CD4-positive, alpha-beta T cell (primary cell): ENCODE measurements around the gene CFAP73. TPM values are rescaled to one million over a fixed set of nuclear protein-coding genes. Genes with fewer than 3 reads are reported as not detected.

ENCODE experiments used
- ATAC-seq: fragments of 200-7000 bp; cut with Tn5 transposase; one replicate; pipeline ENCODE4 v1.10.0; 2022; ENCODE audit warnings: mild to moderate bottlenecking; ENCODE audit not compliant: poor library complexity
- CTCF ChIA-PET: fragments of 350-600 bp; sonication (Branson Sonifier 250); formaldehyde crosslinking; loops from one replicate; lab custom pipeline; 2021; ENCODE audit warnings: antibody characterized with exemption, inconsistent platforms; lab: Charles Lee
- POLR2A ChIA-PET: fragments of 350-600 bp; sonication (Branson Sonifier 250); formaldehyde crosslinking; loops from one replicate; lab custom pipeline; 2021; ENCODE audit warnings: antibody characterized with exemption, inconsistent platforms; lab: Charles Lee
- DNase-seq, 14 experiments: peaks; one replicate each; pipeline ENCODE4 v3.0.0-alpha.2; 2013 to 2020; ENCODE audit warnings: mixed read lengths in 2 of 14
- H3K27ac ChIP-seq, 2 donors: one replicate each; pipeline versions ENCODE4 v1.5.1 to v1.7.0; 2013; ENCODE audit warnings: low read length in 2 of 2, low read depth in 1 of 2, mild to moderate bottlenecking in 1 of 2
- H3K27me3 ChIP-seq, 2 experiments: 1 replicate in 1 of 2; 2 replicates in 1 of 2; pipeline versions ENCODE4 v1.6.1 to v1.7.0; 2013; ENCODE audit warnings: low read length in 2 of 2, control low read depth in 1 of 2, mild to moderate bottlenecking in 1 of 2, moderate library complexity in 1 of 2; ENCODE audit not compliant: insufficient read depth in 2 of 2, control insufficient read depth in 1 of 2
- H3K36me3 ChIP-seq: one replicate; pipeline ENCODE4 v1.6.1; 2013; ENCODE audit warnings: low read length, control low read depth; ENCODE audit not compliant: insufficient read depth
- H3K4me1 ChIP-seq: one replicate; pipeline ENCODE4 v1.6.1; 2013; ENCODE audit warnings: low read length, control low read depth; ENCODE audit not compliant: insufficient read depth
- H3K4me3 ChIP-seq: one replicate; pipeline ENCODE4 v1.5.1; 2013; ENCODE audit warnings: mild to moderate bottlenecking, low read length, moderate library complexity
- H3K9me3 ChIP-seq, 2 experiments: 1 replicate in 1 of 2; 2 replicates in 1 of 2; pipeline versions ENCODE4 v1.6.1 to v1.7.0; 2013; ENCODE audit warnings: low read length in 2 of 2, mild to moderate bottlenecking in 2 of 2, control low read depth in 1 of 2, moderate library complexity in 1 of 2; ENCODE audit not compliant: control insufficient read depth in 1 of 2, insufficient read depth in 1 of 2
- H3K27ac Mint-ChIP-seq: one replicate; pipeline ENCODE4 v1.8.0; 2020; ENCODE audit warnings: mixed read lengths
- H3K27me3 Mint-ChIP-seq: one replicate; pipeline ENCODE4 v1.8.0; 2021; ENCODE audit warnings: mixed read lengths
- H3K36me3 Mint-ChIP-seq: one replicate; pipeline ENCODE4 v1.8.0; 2021; ENCODE audit warnings: low read depth, mixed read lengths
- H3K4me1 Mint-ChIP-seq: one replicate; pipeline ENCODE4 v1.8.0; 2021; ENCODE audit warnings: low read depth, mixed read lengths
- H3K4me3 Mint-ChIP-seq: one replicate; pipeline ENCODE4 v1.8.0; 2020; ENCODE audit warnings: mild to moderate bottlenecking, mixed read lengths
- H3K9me3 Mint-ChIP-seq: one replicate; pipeline ENCODE4 v1.8.0; 2020; ENCODE audit warnings: mixed read lengths
- intact Hi-C, 2 experiments: fragments of 100-400 bp; cut with DNase I in 1 of 2; cut with micrococcal nuclease in 1 of 2; formaldehyde crosslinking; loops; one replicate each; pipeline versions ENCODE4 v1.15.1 to v1.9.0; 2023 to 2025; cut with DNase I, micrococcal nuclease
- total RNA-seq, 174 experiments: library from RNA in 2 of 174; stranded (reverse) in 2 of 174; gene quantifications; one replicate each; pipeline ENCODE4 v1.2.3 and lab custom pipeline; 2021 to 2026
- TF ChIP-seq, protein P1 (sequence below): fragments of 200-600 bp; IDR thresholded peaks from one replicate; pipeline ENCODE4 v1.8.0; 2022; ENCODE audit warnings: antibody characterized with exemption, mild to moderate bottlenecking

The CFAP73 gene
- total RNA-seq, 2 experiments from 2014 or later, result 0.92 to 1.2 TPM

DNA sequence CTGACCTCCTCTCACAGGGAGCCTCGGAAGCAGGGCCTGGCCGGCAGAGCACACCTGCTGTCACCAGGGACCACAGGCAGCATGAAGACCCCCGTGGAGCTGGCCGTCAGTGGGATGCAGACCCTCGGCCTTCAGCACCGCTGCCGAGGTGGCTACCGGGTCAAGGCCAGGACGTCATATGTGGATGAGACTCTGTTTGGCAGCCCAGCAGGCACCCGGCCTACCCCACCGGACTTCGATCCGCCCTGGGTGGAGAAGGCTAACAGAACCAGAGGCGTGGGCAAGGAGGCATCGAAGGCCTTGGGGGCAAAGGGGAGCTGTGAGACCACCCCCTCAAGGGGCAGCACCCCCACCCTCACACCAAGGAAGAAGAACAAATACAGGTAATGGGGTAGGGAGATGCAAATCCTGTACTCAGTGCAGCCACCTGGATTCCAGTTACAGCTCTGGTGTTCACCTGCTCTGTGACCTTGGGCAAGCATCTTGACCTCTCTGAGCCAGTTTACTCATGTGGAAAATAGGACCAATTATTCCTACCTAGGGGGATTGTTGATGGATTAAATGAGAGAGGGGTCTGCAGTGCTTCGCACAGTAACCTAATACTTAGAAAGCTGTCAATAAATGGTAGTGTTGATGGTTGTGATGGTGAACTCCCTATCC, 37.3 kb downstream of the CFAP73 start:
- no peak for DNase-seq
- Histone ChIP-seq H3K4me3 (no peak overlapping the region), H3K36me3 (peaks cover 28% of the 10 kb centered on the region), H3K9me3 (no peaks in the 10 kb centered on the region), H3K27me3 (no peaks in the 10 kb centered on the region), H3K27ac (no peak overlapping the region), H3K4me1 (peaks cover 50% of the 10 kb centered on the region)
- ATAC-seq, result no peak
- peaks cover 40% of the 10 kb centered on the region for H3K4me1 Mint-ChIP-seq
- peak overlapping the region; percentile 97 for H3K4me3 Mint-ChIP-seq
- ChIA-PET POLR2A (interaction anchor here (0.7 to 2.6 kb wide), 6 partner anchors 12 to 146 kb away, joined by 3 to 24 read pairs (median 3); partner anchors contain the start of gene TPCN1), CTCF (interaction anchor here (1.0 to 3.6 kb wide), 4 partner anchors 12 to 47 kb away, joined by 3 to 19 read pairs (median 8); no protein-coding TSS in a partner anchor)
- peaks cover 56% of the 10 kb centered on the region for H3K36me3 Mint-ChIP-seq
- H3K27me3 Mint-ChIP-seq, result no peaks in the 10 kb centered on the region
- TF ChIP-seq, protein P1, sequence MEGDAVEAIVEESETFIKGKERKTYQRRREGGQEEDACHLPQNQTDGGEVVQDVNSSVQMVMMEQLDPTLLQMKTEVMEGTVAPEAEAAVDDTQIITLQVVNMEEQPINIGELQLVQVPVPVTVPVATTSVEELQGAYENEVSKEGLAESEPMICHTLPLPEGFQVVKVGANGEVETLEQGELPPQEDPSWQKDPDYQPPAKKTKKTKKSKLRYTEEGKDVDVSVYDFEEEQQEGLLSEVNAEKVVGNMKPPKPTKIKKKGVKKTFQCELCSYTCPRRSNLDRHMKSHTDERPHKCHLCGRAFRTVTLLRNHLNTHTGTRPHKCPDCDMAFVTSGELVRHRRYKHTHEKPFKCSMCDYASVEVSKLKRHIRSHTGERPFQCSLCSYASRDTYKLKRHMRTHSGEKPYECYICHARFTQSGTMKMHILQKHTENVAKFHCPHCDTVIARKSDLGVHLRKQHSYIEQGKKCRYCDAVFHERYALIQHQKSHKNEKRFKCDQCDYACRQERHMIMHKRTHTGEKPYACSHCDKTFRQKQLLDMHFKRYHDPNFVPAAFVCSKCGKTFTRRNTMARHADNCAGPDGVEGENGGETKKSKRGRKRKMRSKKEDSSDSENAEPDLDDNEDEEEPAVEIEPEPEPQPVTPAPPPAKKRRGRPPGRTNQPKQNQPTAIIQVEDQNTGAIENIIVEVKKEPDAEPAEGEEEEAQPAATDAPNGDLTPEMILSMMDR, result no peak
- H3K27ac Mint-ChIP-seq, result peak overlapping the region; percentile 99
- H3K9me3 Mint-ChIP-seq, result no peaks in the 10 kb centered on the region
- intact Hi-C loops, result loop anchor here (5.0 to 10.0 kb wide), 4 partner anchors 36 to 1502 kb away; partner anchors contain the start of genes ACAD10 (in 1 of the 2), BRAP (in 1 of the 2), PLBD2 (in 1 of the 2) and TPCN1 (in 1 of the 2)

DNA sequence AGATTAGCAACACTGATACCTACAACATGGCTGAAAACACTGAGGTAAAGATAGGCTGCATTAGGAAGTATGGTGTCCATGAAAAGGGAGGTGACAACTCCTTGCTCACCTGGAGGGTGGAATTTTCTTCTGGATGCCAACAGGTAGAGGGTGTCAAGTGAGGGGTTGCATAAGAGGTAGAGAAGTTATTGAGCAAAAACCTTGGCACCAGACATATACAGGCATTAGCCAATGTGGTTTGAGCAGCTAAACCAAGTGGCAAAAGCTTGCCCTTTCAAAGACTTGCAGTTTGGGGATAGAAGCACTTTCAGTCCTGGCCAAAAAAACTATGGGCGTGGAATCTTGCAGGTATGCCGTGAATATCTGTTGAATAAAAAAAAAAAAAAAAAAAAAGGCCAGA, 39.8 kb downstream of the CFAP73 start:
- DNase-seq, result no peak
- H3K4me1 Mint-ChIP-seq, result peaks cover 25% of the 10 kb centered on the region
- TF ChIP-seq, protein P1, result no peak
- Histone ChIP-seq H3K9me3 (no peaks in the 10 kb centered on the region), H3K27ac (no peak overlapping the region), H3K36me3 (peaks cover 19% of the 10 kb centered on the region), H3K4me1 (peaks cover 26% of the 10 kb centered on the region), H3K27me3 (no peaks in the 10 kb centered on the region), H3K4me3 (no peak overlapping the region)
- ATAC-seq, result no peak
- peak overlapping the region; percentile 13 for H3K27ac Mint-ChIP-seq
- H3K9me3 Mint-ChIP-seq, result no peaks in the 10 kb centered on the region
- intact Hi-C loops, result loop anchor here (5.0 to 10.0 kb wide), 4 partner anchors 33 to 1505 kb away; partner anchors contain the start of genes ACAD10 (in 1 of the 2), BRAP (in 1 of the 2), PLBD2 (in 1 of the 2) and TPCN1 (in 1 of the 2)
- H3K4me3 Mint-ChIP-seq, result no peak overlapping the region
- ChIA-PET CTCF (interaction anchor here (0.7 kb wide), 1 partner anchor 61 kb away, joined by 3 read pairs; no protein-coding TSS in a partner anchor), POLR2A (no interaction called here)
- H3K36me3 Mint-ChIP-seq, result peaks cover 55% of the 10 kb centered on the region
- no peaks in the 10 kb centered on the region for H3K27me3 Mint-ChIP-seq

DNA sequence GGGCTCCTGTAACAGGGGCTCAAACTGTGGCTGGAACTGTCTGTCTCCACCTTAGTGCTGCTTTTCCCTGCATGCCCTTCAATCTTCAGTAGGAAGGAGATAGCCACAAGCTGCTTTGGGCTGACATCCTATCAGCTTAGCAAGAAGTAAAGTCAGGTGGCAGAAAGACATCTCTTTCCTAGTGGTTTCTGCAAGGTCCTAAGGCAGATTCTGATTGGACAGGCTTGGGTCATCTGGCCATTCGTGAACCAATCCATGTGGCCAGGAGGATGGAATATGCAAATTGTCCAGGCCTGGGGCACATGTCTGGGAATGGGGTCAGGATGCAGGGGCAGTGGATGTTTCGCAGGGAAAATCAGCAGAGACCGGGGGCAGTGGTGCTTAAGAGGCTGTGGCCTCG, 41.2 kb downstream of the CFAP73 start:
- Mint-ChIP-seq H3K4me3 (no peak overlapping the region), H3K27me3 (no peaks in the 10 kb centered on the region), H3K36me3 (peaks cover 48% of the 10 kb centered on the region), H3K9me3 (no peaks in the 10 kb centered on the region), H3K27ac (no peak overlapping the region), H3K4me1 (peaks cover 19% of the 10 kb centered on the region)
- Histone ChIP-seq H3K9me3 (no peaks in the 10 kb centered on the region), H3K27ac (no peak overlapping the region), H3K27me3 (no peaks in the 10 kb centered on the region), H3K4me3 (no peak overlapping the region), H3K36me3 (peaks cover 19% of the 10 kb centered on the region), H3K4me1 (peaks cover 19% of the 10 kb centered on the region)
- TF ChIP-seq, protein P1, result no peak
- ATAC-seq (no peak), DNase-seq (no peak)
- POLR2A ChIA-PET, result interaction anchor here (0.6 kb wide), 1 partner anchor 70 kb away, joined by 3 read pairs; no protein-coding TSS in a partner anchor
- CTCF ChIA-PET, result no interaction called here
- intact Hi-C loops, result loop anchor here in 1 of 2 experiments (10.0 kb wide), 1 partner anchor 234 kb away; the partner anchor contains the start of gene SDSL
